GM21619 (cell line): Measurements from ENCODE around the gene IGDCC3.

Experiments used
- ATAC-seq: cut with Tn5 transposase; IDR thresholded peaks from one replicate; pipeline ENCODE4 v1.9.1; 2021; ENCODE audit not compliant: unreplicated experiment

The IGDCC3 gene

DNA sequence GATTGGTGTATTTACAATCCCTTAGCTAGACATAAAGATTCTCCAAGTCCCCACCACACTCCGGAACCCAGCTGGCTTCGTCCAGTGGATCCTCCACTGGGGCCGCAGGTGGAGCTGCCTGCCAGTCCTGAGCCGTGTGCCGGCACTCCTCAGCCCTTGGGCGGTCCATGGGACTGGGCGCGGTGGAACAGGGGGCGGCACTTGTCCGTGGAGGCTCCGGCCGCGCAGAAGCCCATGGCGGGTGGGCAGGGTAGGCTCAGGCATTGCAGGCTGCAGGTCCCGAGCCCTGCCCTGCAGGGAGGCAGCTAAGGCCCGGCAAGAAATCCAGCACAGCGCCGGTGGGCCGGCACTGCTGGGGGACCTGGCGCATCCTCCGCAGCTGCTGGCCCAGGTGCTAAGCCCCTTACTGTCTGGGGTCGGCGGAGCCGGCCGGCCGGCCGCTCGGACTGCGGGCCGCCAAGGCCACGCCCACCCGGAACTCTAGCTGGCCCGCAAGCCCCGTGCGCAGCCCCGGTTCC lies 76.8 kb downstream of the IGDCC3 start:
- no peak for ATAC-seq

DNA sequence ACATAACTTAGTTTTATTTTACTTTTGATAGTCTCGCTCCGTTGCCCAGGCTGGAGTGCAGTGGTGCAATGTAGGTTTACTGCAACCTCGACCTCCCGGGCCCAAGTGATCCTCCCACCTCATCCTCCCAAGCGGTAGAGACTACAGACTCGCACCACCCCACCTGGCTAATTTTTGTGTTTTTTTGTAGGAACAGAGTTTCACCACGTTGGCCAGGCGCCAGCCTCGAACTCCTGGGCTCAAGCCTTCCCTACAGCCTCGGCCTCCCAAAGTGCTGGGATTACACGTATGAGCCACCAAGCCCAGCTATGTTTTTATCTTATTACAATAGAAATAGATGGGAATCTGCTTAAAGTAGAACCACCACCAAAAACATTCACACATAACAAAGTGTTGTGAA lies 79.1 kb downstream of the IGDCC3 start:
- ATAC-seq = no peak

DNA sequence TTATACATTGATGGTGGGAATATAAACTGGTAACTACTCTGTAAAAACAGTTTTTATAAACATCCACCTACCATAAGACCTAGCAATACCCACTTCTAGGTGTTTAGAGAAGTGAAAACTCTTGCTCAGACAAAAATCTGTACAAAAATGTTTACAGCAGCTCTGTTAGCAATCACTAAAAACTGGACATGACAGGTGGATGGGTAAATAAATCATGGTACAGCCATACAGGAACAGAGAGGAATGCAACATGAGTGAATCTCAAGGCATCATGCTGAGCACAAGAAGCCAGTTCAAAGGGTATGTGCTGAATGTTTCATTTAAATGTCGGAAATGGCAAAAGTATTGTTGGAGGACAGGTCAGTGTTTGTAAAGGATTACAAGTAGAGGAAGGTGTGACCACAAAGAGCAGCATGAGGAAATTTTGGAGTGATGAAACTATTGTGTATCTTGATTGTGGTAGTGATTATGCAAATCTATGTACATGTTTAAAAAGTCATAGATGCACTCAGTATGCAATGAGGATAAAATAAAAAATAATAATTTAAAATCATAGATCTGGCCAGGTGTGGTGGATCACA lies 84.8 kb downstream of the IGDCC3 start:
- no peak for ATAC-seq

DNA sequence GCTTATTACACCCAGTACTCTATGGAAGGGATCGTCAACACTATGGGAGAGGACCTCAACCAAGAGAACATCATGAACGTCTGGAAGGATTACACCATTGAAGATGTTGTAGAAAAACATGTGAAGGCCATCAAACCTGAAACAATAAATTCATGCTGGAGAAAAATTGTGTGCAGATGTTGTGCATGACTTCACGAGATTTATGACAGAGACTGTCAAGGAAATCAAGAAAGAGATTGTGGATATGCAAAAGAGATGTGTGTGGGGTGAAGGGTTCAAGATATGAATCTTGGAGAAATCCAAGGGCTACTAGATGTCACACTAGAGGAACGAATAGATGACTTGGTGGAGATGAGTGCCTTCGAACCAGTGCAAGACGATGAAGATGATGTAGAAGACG lies 87.6 kb downstream of the IGDCC3 start:
- no peak for ATAC-seq

DNA sequence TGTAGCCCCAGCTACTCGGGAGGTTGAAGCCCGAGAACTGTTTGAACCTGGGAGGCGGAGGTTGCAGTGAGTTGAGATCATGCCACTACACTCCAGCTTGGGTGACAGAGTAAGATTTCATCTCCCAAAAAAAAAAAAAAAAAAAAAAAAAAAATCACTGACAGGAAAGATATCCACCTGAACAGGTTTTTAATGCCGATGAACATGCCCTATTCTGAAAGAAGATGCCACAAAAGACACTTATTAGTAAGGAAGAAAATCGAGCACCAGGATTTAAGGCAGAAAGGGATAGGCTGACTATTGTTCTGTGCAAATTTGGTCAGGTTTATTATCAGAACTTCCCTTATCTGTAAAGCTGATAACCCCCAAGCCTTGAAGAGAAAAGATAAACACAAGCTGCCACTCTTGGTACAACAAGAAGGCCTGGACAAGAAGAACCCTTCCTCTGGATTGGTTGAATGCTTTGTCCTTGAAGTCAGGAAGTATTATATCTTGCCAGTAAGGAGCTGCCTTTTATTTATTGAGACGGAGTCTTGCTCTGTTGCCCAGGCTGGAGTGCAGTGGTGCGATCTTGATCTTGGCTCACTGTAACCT lies 88.4 kb downstream of the IGDCC3 start:
- ATAC-seq = no peak

DNA sequence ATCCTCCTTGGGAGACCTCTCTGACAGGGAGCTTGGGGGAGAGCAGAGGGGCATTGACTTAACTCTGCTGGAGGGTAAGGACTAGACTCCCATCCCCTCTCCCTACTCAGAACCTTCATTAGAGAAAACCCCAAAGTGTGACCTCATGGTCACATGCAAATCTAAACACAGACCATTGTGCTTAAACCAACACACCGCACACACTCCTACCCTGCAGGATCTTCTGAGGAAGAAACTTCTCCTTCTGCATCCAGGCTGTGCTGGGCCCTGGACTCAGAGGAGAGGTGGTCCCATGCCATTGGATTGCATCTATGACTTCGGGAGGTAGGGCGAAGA lies 90.3 kb downstream of the IGDCC3 start:
- no peak for ATAC-seq

DNA sequence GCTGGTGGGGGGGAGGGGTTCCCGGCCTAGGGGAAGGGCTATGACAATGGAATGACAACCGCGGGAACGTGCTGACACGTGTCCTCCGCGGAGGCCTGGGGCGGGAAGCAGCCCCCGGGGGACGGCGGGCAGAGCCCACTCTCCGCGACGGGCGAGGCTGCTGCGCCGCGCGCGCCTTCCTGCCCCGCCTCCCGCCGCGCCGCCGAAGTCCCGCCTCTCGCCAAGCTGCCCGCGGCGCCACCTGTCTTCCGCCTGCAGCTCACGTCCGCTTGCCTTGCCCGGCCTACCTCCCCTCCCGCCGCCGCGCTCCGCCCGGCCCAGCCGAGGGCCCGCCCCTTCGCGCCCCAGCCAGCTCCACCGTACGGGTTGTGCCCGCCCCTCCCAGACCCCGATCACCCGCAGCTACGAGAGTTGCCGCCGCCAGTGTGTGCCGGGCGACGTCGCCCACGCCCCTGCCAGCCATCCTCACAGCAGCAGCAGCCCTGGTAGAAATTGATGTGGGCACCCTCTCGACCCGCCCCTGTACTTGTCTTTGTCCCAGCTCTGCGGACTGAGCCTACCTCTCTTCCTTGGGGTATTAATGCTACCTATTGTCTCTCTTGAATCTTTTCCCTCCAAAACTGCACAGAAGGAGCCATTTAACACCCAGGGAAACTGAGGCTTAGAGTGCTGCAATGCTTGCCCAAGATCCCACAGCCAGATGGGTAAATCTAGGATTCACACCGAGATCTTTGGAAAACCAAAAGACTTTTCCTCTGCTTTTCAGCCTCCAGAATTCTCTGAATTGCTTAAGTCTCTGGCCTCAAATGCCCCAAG lies 90.9 kb downstream of the IGDCC3 start, which contains the start of gene PARP16:
Gene PARP16, minus strand, starts transcription at position 180 of the 816 bp plus-strand sequence. CDS start 457 bp downstream, outside the sequence.
- ATAC-seq = peak; percentile 90

DNA sequence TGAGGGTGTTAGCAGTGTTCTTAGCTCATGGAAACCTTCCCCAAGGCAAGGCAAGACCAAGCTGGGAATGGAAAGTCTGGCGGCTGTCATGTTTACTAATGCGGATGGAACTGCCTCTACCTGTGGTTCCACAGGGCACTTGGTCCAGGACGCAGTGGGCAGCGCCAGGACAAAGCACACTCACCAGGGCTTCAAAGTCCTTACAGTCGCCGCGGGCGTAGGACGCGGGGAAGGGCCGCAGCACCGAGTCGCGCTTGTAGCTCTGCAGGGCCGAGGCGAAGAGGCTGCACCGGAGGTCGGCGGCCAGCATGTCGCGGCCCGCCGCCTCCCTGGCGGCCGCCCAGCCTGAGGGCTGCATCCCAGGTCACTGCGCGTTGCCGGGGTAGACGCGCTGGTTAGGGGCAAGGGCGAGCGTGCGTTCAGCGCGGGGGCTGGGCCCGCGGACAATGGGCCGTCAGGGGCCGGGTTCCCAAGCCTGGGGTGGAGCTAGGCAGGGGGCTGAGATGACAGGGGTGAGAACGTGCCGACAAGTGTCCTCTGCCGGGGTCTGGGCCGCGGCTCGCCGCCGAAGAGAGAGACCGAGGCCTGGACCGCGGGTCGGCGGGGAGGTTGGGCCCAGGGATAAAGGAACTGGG lies 91.6 kb downstream of the IGDCC3 start:
- ATAC-seq = peak; percentile 26

DNA sequence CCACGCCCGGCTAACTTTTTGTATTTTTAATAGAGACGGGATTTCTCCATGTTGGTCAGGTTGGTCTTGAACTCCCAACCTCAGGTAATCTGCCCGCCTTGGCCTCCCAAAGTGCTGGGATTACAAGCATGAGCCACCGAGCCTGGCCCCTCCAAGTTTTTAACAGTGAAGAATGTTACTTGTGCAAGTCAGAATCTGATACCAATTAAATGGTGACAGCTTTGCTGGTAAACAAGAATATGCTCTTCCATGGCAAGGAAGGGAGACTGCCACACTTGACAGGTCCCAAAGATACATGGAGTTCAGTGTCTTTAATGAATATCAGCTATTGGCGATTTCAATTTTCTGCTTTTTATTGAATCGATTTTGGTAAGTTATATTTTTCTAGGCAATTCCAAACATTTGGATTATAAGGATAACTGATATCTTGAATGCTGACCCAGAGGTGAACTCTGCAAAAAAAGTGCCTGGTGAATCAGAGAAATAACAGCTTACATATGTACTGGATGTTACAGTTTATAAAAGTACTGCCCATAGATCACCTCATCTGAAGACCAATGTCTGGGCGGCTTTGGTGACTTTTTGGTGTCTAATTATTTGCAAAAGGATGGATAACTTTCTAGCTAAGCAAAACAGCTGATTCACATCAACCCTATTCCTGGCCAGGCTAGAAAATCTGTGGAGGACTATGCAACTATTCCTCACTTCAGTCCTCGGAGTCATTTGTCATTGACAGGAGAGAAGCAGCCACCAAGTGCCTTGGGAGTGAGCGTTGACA lies 92.3 kb downstream of the IGDCC3 start:
- no peak for ATAC-seq

DNA sequence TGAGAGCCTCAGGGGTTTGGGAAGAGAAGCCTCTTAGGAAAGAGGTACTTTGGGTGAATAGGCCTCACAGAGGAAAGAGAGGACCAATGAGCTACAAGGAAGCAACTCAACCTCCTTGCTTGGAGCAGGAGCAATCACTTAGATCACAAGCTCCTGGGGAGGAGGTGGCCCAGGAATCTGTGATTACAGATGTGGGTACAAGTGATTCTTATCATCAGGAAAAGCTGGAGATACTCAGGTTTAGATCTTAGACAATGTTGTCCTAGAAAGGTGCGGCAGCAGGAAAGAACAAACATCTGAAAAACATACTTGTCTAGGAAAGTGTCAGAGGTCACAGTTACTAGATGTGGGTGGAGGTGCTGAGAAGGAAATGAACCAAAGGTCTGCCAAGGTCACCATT lies 99.3 kb downstream of the IGDCC3 start:
- no peak for ATAC-seq
